GM21360 (cell line): Measurements from ENCODE around the gene SEMA6C.

Source experiments
- ATAC-seq: cut with Tn5 transposase; IDR thresholded peaks from one replicate; pipeline ENCODE4 v1.9.1; 2021; ENCODE audit warnings: mild to moderate bottlenecking, moderate library complexity; ENCODE audit not compliant: unreplicated experiment

Gene SEMA6C

DNA sequence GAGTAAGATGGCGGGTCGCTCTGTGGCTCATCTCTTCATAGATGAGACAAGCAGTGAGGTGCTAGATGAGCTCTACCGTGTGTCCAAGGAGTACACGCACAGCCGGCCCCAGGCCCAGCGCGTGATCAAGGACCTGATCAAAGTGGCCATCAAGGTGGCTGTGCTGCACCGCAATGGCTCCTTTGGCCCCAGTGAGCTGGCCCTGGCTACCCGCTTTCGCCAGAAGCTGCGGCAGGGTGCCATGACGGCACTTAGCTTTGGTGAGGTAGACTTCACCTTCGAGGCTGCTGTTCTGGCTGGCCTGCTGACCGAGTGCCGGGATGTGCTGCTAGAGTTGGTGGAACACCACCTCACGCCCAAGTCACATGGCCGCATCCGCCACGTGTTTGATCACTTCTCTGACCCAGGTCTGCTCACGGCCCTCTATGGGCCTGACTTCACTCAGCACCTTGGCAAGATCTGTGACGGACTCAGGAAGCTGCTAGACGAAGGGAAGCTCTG lies 12.4 kb upstream of the SEMA6C start:
- ATAC-seq, result no peak

DNA sequence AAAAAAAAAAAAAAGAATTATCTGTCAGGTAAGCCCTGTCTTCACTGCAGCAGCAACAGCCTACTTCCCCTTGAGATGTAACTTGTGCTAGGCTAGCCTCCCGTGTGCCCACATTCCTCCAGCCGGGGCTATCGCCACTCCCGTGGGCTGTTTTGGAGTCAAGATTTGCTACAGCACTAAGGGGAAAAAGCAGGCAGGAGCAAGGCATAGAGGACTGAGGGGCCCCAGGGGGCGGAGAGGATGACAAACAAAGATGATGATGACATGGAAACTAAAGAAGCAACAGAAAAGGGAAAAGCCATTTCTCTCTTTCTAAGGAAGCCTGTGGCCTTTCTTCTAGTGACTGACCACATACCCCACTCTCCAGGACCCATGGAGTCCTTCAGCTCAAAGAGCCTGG lies 11.9 kb upstream of the SEMA6C start:
- no peak for ATAC-seq

DNA sequence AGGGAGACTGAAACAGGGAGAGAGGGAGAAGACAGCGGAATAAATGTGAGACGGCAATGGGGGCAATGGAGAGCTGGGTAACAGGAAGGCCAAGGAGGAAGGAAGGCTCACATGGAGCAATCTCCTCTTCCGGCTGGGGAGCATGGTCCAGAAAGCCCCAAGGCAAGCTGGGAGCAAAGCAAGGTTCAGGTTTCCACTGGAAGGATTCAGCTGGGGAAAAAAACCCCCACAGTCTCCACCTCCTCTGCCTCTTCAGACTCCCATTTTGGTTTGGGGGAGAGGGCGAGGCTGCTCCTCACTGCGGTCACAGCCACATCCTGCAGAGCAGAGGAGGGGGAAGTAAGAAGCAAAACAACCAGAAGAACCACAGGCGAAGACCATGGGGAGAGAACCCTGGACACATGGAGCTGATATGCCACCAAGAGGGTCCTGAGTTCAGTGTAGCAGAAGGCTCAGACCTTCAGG lies 10.7 kb upstream of the SEMA6C start:
- ATAC-seq, result peak; percentile 16

DNA sequence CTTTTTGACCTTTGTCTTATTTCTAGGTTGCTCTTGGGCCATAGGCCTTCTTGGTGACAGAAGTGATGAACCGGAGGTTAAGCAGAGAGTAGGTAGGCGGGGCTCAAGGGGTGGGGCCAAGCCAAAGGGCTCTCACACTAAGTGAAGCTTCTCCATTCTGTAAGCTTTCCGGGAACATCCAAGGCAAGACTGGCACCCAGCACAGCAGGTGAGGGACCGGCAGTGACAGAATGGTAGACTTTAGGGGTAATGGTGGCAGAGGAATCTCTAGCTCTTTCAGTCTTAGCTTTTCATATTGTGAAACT lies 10.0 kb upstream of the SEMA6C start, which contains the start of gene TNFAIP8L2:
TNFAIP8L2 (plus strand) TSS at position 135 of the 305 bp plus-strand sequence. CDS start 2,049 bp downstream, outside the sequence.
- peak; percentile 70 for ATAC-seq

DNA sequence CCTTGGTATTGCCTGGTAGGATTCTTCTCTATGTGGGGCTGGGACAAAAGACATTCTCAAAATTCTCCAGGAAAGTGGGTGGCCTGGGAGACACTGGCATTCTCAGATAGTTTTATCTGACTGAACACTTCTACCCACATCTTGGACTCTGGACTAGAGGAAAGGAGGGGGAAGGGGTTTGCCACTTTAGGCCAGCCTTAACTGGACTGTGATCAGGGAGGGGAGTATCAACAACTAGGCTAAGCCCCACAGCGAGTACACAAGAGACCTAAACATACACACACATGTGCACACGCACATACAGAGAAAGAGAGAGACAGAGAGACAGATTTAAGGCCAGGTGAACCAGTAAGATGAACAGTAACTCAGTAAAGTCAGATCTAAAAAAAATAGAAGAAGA lies 1.2 kb upstream of the SEMA6C start:
- no peak for ATAC-seq

DNA sequence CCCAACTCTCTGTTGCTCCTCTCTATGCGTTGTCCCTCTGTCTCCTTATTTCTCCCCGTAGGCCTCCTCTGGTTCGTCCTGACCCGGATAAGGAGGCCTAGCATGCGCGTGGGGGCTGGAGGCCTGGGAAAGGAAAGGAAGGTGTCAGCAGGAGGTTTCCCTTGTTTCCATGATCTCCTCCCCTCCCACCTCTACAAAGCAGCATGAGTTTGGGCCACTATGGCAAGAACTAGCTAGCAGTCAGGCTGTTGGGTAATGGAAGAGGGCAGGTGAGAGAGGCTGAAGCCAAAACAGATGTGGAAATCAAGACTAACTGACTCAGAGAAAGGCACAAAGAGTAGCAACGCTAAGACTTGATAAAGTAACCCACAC lies 687 bp upstream of the SEMA6C start:
- ATAC-seq, result no peak

DNA sequence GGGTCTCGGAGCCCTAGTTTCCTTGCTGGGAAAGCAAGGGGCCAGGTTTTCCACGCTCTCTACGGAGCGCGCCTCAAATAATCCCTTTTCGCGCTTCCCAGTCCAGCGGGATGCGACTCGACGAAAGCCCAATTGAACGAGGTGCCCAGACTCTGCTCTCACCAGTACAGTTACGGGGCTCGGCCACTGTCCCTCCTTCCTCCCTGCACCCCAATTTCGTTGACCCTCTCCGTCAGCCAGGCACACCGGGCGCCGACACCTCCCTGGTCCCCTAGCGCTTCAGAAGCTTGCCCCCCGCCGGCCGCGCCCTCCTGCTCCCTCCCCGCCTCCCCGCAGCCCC lies 389 bp downstream of the SEMA6C start:
- no peak for ATAC-seq

DNA sequence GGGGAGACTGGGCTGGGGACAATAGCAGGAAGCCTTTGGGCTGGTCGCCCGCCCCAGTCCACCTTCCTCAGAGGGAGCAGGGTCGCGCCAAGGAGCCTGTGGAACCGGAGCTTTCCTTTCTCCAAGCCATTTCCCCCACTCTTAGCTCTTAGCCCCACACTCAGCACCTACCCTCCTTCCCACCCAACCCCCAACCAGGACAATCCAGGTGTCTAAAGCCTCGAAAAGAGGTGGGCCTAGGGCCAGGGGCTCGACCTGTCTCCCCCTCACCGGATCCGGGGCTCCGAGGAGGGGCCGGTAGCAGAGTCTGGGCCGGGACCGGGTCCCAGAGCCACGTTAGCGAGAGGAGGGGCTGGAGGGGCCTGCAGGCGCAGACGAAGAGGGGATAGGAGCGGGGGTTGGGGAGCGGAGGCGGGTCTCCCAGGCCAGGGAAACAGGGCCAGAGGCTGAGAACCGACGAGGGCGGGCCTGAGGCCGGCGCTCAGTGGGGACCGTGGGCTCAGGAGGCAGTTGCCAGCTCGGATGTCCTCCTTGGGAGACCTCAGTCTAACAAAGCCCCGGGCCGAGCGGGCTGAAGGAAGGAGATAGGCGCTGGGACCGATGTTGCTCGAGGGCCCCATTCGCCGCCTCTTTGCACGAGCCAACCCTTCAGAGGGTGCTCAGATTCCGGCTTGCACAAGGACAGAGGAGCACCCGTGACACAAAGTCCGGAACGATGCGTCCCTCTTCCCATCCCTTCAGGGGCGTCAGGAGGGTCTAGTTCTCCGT lies 943 bp downstream of the SEMA6C start:
- ATAC-seq, result no peak

DNA sequence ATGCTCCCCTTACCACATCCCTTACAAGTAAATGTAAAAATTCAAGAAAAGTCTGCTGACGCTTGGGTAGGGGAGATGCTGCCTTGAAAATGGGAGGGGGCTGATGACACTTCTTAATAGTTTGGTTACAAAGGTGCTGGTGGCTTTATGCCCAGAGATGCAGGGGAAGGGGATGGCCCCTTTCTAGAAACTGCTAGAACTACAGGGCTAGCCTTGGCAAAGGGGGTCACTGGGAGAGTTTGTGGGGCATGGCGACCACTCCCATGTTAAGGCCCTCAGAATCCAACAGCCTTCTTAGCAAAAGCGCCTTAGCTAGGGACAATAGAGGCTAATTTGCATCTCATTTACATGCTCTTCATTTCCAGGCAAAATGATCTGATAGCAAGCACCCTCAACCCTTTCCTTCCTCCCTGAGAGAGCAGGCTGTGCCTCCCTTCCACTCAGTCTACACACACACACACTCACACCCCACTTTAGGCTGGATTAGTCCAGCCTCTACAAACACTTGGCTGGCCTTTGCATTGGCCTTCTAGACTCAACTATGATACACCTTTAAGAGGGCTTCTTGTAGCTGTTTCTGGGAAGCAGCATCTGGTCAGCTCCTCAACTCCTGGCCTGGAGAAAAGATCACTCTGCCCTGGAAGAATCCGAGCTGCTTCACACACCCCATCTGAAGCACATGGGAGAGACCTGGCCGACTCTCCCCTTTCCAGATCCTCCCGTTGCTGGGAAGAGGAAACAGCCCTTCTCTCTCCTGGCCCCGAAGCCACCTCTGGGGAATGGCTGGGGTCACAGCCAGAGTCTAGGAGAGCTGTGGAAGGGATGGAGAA lies 1.7 kb downstream of the SEMA6C start:
- no peak for ATAC-seq

DNA sequence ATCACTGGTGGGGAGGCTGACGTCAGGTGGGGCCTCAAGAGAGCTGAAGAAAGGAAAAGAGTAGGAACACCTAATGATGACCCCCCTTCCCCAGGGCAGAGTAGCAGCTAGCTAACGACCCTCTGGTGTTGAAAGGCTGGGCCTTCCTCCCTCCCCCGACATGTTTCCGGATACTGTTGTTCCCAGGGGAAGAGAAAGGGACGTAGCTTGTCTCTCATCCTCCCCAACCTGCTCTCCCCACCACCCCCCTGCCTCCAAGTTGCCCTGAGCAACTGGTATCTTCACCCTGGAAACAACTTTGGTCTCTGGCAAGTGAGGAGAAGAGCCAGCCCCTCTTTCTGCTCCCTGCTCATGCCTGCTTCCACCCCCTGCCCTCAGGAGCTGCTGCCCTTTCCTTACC lies 2.4 kb downstream of the SEMA6C start:
- ATAC-seq, result no peak

DNA sequence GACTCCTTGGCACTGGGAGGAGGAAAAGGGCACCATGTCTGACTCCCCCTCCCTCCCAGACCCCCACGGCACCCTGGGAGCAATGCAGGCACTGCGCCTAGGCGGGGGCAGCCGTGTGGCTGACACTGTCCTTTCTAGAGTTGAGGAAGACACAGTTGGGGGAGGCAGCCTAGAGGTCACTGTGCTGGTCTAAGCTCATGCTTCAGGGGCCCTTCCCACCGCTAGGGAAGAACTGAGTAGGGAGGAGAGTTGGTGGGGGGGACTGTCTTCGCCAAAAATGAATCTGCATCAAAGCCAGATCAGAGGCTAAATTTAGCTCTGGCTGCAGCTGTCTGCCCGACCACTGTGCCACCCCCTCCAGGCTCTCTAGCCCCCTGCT lies 3.4 kb downstream of the SEMA6C start:
- no peak for ATAC-seq

DNA sequence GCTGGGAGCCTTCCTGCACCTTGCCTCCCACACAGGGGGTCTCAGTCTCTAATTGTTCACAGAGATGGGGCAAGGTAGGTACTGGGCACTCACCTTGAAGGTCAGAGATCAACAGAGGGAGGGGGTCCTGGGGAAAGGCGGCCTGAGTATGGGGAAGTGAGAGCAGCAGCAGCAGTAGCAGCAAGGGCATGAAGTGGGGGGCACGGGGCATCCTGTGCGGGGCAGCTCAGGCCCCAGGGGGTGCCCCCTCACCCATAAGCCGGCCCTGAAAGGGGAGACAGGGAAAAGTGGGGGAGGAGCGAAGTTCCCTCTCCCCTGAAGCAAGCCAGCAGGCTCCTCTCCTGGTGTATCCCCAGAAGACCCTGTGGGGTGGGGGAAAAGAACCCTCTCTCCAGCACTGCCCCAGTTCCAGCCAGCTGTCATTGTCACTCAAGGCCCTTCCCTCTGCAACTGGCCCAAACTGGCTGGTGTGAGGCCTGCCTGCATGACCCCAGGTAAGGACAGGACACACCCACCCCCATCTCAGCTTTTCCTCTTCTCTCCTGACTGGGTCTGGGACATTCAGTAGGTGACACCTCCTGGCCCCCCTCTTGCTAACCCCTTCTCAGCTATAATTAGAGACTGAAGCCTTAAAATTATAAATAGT lies 3.9 kb downstream of the SEMA6C start:
- ATAC-seq, result no peak

DNA sequence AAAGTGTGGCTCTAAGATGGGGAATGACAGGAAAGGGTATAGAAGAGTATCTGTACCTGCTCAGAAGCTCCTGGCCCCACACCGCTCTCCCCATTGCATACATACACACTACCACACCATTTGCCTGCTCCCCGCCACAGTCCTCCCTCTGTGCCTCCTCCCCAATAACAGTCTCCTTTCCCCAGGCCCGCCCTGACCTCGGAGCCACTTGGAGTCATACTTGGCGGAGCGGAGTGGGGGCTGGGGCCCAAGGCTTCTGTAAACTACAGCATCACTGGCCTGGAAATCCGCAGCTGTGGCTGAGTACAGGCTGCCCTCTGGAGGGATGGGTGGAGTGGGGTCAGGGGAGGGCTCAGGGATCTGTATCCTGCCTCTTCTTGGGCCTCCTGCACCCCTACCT lies 8.6 kb downstream of the SEMA6C start:
- no peak for ATAC-seq

DNA sequence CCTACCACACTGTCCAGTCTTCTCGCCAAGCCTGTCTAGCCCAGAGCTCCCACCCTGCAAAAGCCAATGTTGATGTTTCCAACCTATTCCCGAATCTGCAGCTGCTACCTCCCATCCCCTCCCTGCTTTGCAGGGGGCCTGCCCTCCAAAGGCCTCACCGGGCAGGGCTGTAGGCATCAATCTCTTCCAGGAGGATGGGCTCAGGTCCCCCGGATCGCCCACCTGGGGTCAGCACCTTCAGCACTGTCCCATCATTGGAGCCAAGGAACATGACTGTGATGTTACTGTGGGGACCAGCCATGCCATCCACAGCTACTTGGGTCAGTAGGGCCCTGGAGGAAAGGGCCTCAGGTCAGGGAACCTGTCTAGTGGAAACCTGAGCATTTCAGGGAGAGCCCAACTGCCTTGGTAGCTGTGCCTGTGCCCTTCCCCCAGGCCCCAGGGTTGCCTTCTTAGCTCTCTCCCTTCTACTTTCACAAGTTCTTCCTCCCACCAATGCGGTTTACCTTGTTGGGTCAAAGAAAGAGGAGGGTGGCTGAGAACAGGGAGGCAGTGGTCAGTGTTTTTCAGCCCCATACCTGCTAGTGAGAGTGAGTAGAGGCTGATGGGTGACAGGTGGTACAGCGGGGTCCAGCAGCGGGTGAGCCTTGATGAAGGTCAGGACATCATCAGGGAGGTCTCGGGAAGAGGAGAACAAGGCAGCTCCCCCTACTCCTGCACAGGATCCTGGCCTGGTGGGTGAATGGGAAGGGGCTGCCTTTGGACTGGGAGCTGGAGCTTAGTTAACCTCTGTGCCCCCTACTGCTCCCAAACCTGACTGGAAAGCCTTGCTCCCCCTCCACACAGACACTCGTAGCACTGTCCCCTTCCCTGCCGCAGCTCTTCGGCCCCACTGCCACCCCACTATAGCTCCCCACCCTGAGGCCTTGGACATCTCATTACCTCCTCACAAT lies 10.7 kb downstream of the SEMA6C start:
- ATAC-seq, result no peak

DNA sequence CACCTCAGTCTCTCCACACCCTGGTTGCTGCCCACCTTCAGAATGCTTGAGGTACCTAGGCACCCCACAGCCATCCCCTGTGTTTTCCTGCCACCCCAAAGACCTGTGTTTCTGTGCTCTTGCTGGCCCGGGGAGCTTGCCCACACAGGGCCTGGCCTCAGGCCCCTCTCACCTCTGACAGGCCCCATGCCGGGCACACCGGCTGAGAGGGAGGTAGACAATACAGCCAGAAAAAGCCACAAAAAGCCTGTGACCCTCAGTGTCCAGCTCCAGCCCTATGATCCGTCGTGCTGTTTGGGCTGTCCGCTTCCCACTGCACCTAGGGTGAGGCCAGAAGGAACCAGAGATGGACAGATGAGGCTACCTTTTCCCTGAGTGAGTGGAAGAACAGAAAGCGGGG lies 11.4 kb downstream of the SEMA6C start:
- ATAC-seq, result no peak

DNA sequence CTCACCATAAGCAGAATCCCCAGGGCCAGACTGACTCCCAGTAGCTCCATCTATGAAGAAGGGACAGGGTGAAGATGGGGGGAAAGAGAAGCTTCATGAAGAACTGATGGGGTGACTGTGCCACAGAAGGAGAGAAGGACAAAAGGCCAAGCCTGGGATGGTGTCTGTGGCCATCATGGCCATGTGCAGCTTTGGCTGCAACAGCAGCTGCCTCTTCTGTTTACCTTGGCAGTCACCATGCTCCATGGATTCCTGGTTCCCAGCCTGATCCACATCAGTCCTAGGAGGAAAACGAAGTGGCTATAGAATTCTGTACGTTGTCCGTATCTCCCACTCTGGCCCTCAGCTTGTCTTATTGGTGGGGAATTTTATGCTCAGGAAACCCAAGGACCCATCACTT lies 12.0 kb downstream of the SEMA6C start:
- no peak for ATAC-seq

DNA sequence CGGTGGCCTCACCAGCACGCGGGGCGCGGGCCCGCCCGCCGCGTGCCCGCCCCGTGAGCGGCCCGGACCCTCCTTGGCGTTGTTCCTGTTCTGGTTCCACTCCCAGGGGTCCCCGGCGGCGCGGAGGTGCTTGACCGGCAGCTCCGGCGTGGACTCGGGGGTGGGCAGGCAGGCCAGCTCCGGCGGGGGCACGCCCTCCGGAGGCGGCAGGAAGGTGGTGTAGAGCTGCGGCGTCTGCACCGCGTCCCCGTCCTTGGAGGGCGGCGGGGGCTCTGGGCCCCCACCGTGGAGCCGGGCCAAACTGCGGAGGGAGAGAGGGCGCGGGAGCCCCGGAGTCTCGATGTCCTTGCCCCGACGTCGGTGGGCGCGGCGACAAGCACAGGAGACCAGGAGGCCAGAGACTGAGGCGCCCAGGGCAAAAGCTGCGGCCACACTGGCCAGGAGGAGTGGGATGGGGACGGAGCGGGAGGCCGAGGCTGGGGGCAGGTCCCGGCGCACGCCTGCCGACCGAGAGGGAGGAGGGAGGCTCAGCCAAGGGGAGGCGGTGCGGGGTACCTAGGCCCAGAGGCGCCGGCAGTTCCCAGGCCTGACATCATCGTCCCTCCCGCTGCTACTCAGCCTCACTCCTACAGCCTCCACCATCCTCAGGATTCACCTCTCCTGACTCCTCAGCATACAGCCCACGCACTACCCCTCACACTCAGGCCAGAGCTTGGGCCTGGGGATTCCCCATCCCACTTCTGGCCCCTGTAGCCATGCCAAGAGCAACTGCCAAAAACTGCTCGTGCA lies 13.2 kb downstream of the SEMA6C start:
- ATAC-seq, result no peak

DNA sequence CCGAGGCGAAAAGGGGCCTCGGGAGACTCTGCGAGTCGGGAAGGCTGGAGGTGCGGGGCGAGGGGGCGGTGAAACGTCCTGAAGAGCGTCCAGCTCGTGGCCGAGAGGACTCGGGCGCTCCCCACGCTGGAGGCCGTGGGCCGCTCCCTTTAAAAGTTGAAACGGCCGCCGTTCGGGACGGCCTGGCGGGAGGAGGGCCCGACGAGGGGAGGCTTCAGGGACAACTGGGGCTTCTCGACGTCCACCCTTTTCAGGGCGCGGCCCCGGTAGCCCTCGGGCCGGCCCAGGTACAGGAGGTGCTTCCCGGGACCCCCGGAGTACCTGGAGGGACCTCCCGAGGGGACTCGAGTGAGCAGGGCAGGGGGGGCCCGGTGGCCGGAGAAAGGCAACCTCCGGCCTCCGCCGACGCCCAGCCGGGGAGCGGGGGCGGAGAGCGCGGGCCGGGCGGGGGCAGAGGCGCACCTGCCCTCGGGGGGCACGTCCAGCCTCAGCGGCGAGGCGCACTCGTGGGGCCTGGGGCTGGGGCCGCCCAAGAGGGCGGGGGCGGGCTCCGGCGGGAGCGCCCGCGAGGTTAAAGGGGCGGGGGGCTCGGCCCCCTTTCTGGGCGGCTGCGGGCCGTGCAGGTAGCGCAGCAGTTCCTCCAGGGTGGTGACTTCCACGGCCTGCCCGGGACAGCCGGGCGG lies 14.0 kb downstream of the SEMA6C start:
- ATAC-seq, result no peak

DNA sequence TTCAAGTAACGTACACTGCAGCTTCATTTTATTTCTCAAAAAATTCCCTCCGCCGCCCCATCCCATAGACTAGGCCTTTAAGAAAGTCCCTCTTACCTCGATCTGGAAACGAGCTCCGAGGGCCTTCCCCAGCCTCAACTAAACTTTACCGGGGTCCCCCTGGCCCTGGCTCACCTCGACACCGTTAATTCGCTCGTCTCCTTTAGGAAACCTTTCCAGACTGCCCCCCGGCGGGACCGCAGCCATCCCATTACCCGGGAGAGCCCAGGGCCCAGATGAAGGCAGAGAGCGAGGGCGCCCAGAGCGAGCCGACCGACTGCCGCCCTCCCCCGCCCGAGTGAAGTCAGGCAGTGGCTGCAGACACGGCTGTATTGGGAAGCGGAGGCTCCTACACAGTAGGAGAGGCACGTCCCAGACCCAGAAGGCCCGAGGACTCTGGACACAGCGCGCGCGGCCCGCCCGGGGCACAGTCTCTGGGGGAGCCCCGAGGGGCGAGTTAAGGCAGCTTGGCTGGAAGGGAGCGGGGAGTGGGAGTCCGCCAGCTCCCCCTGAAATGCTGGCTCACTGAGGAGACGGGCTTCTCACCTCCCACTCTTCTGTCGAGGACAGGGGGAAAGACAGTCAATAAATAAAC lies 14.6 kb downstream of the SEMA6C start:
- no peak for ATAC-seq
